Endothelial cell (in vitro differentiated cells): ENCODE measurements around the gene RASAL2. TPM values are rescaled to one million over a fixed set of nuclear protein-coding genes. Genes with fewer than 3 reads are reported as not detected.
A peak's percentile ranks its signal among the peaks of the same experiment; 100 is the strongest.

Experiments
- DNase-seq: peaks from one replicate; pipeline ENCODE4 v3.0.0; 2021; ENCODE audit warnings: low spot score
- H3K27ac Mint-ChIP-seq: one replicate; pipeline ENCODE4 v1.8.0; 2021; ENCODE audit warnings: mixed read lengths, inconsistent platforms; ENCODE audit not compliant: unreplicated experiment
- H3K27me3 Mint-ChIP-seq: one replicate; pipeline ENCODE4 v1.8.0; 2021; ENCODE audit warnings: mild to moderate bottlenecking, moderate library complexity, mixed read lengths, inconsistent platforms; ENCODE audit not compliant: unreplicated experiment
- H3K36me3 Mint-ChIP-seq: one replicate; pipeline ENCODE4 v1.8.0; 2021; ENCODE audit warnings: mild to moderate bottlenecking, low read depth, mixed read lengths, inconsistent platforms; ENCODE audit not compliant: unreplicated experiment
- H3K4me1 Mint-ChIP-seq: one replicate; pipeline ENCODE4 v1.8.0; 2021; ENCODE audit warnings: mild to moderate bottlenecking, mixed read lengths, inconsistent platforms; ENCODE audit not compliant: unreplicated experiment
- H3K4me3 Mint-ChIP-seq: one replicate; pipeline ENCODE4 v1.8.0; 2021; ENCODE audit warnings: mild to moderate bottlenecking, mixed read lengths, inconsistent platforms; ENCODE audit not compliant: unreplicated experiment
- H3K9me3 Mint-ChIP-seq: one replicate; pipeline ENCODE4 v1.8.0; 2021; ENCODE audit warnings: mixed read lengths, inconsistent platforms; ENCODE audit not compliant: unreplicated experiment
- CTCF ChIP-seq: fragments of 200-600 bp; sonication (generic); IDR thresholded peaks from one replicate; pipeline ENCODE4 v1.5.0; 2021; ENCODE audit warnings: antibody characterized with exemption; ENCODE audit not compliant: unreplicated experiment
- total RNA-seq: library from RNA; stranded (reverse); fragmentation: NEBNext Ultra II Directional; extraction: Animal tissue kit (Norgen Biotek cat#: 25700); gene quantifications from one replicate; pipeline ENCODE4 v1.2.1, GENCODE V29; 2021; ENCODE audit not compliant: unreplicated experiment

RASAL2 gene
- total RNA-seq, 1 donor from 2014 or later, result 82.1 TPM

- Mint-ChIP-seq H3K27ac (no peak overlapping the region), H3K36me3 (peaks cover 19% of the 10 kb centered on the region), H3K27me3 (peaks cover 5% of the 10 kb centered on the region), H3K4me3 (no peak overlapping the region), H3K4me1 (peaks cover 10% of the 10 kb centered on the region), H3K9me3 (no peaks in the 10 kb centered on the region)
- TF ChIP-seq CTCF, result no peak
- DNase-seq, result no peak
Measured at GRCh38 chr1:178412400-178412770, 318.5 kb downstream of the RASAL2 start.

- Mint-ChIP-seq H3K9me3 (no peaks in the 10 kb centered on the region), H3K27ac (no peak overlapping the region), H3K4me1 (peaks cover 2% of the 10 kb centered on the region), H3K27me3 (no peaks in the 10 kb centered on the region), H3K4me3 (no peak overlapping the region), H3K36me3 (no peaks in the 10 kb centered on the region)
- no peak for TF ChIP-seq CTCF
- no peak for DNase-seq
Measured at GRCh38 chr1:178417858-178418257, 324.0 kb downstream of the RASAL2 start.

GRCh38 chr1:178418284-178418955 is 324.5 kb downstream of the RASAL2 start:
- H3K27me3 Mint-ChIP-seq, result no peaks in the 10 kb centered on the region
- no peaks in the 10 kb centered on the region for H3K9me3 Mint-ChIP-seq
- no peak for TF ChIP-seq CTCF
- H3K4me1 Mint-ChIP-seq, result peaks cover 2% of the 10 kb centered on the region
- H3K27ac Mint-ChIP-seq, result peak overlapping the region; percentile 14
- no peak overlapping the region for H3K4me3 Mint-ChIP-seq
- H3K36me3 Mint-ChIP-seq, result no peaks in the 10 kb centered on the region
- no peak for DNase-seq

GRCh38 chr1:178434360-178434759 is 340.5 kb downstream of the RASAL2 start:
- no peak overlapping the region for H3K27ac Mint-ChIP-seq
- no peak for TF ChIP-seq CTCF
- no peaks in the 10 kb centered on the region for H3K9me3 Mint-ChIP-seq
- peaks cover 20% of the 10 kb centered on the region for H3K4me1 Mint-ChIP-seq
- peaks cover 1% of the 10 kb centered on the region for H3K36me3 Mint-ChIP-seq
- H3K4me3 Mint-ChIP-seq, result no peak overlapping the region
- no peak for DNase-seq
- peaks cover 2% of the 10 kb centered on the region for H3K27me3 Mint-ChIP-seq

GRCh38 chr1:178434899-178435435 is 341.1 kb downstream of the RASAL2 start:
- no peak for TF ChIP-seq CTCF
- no peak overlapping the region for H3K4me3 Mint-ChIP-seq
- DNase-seq, result no peak
- H3K27me3 Mint-ChIP-seq, result peaks cover 2% of the 10 kb centered on the region
- H3K36me3 Mint-ChIP-seq, result peaks cover 3% of the 10 kb centered on the region
- peaks cover 15% of the 10 kb centered on the region for H3K4me1 Mint-ChIP-seq
- H3K9me3 Mint-ChIP-seq, result no peaks in the 10 kb centered on the region
- no peak overlapping the region for H3K27ac Mint-ChIP-seq
